ENCODE data around the gene ENTR1. TPM values are rescaled to one million over a fixed set of nuclear protein-coding genes. Genes with fewer than 3 reads are reported as not detected.

ENTR1 gene
- total RNA-seq, 1 donor = 36.3 TPM

GRCh38 chr9:136381966-136382513, 28.4 kb downstream of the ENTR1 start:
- H3K4me3 ChIP-seq (ENCODE audit: low read depth, low read length) = no peak overlapping the region
- no peak for DNase-seq (ENCODE audit: low read depth)
- no peak for TF ChIP-seq CTCF (IDR thresholded peaks at IDR 0.05; ENCODE audit: insufficient read depth, low read length)

GRCh38 chr9:136381311-136381710, 29.1 kb downstream of the ENTR1 start:
- no peak overlapping the region for H3K4me3 ChIP-seq (ENCODE audit: low read depth, low read length)
- DNase-seq (ENCODE audit: low read depth) = no peak
- TF ChIP-seq CTCF (IDR thresholded peaks at IDR 0.05; ENCODE audit: insufficient read depth, low read length) = no peak

GRCh38 chr9:136380381-136380780, 30.0 kb downstream of the ENTR1 start:
- no peak for TF ChIP-seq CTCF (IDR thresholded peaks at IDR 0.05; ENCODE audit: insufficient read depth, low read length)
- H3K4me3 ChIP-seq (ENCODE audit: low read depth, low read length) = no peak overlapping the region
- DNase-seq (ENCODE audit: low read depth) = no peak

GRCh38 chr9:136379891-136380290, 30.5 kb downstream of the ENTR1 start:
- no peak for TF ChIP-seq CTCF (IDR thresholded peaks at IDR 0.05; ENCODE audit: insufficient read depth, low read length)
- H3K4me3 ChIP-seq (ENCODE audit: low read depth, low read length) = no peak overlapping the region
- DNase-seq (ENCODE audit: low read depth) = no peak

GRCh38 chr9:136379401-136379800, 31.0 kb downstream of the ENTR1 start:
- TF ChIP-seq CTCF (IDR thresholded peaks at IDR 0.05; ENCODE audit: insufficient read depth, low read length) = no peak
- no peak for DNase-seq (ENCODE audit: low read depth)
- H3K4me3 ChIP-seq (ENCODE audit: low read depth, low read length) = no peak overlapping the region

- no peak overlapping the region for H3K4me3 ChIP-seq (ENCODE audit: low read depth, low read length)
- DNase-seq (ENCODE audit: low read depth) = no peak
- no peak for TF ChIP-seq CTCF (IDR thresholded peaks at IDR 0.05; ENCODE audit: insufficient read depth, low read length)
Observed at GRCh38 chr9:136379003-136379287, 31.5 kb downstream of the ENTR1 start.

Measured in fibroblast of the aortic adventitia (primary cell).